HG02943 (cell line): ENCODE measurements around the gene EPN2.
A peak's percentile ranks its signal among the peaks of the same experiment; 100 is the strongest.

Experiments used
- ATAC-seq: cut with Tn5 transposase; IDR thresholded peaks from one replicate; pipeline ENCODE4 v1.9.1; 2021; ENCODE audit warnings: mild to moderate bottlenecking, low read depth, moderate library complexity; ENCODE audit not compliant: unreplicated experiment

Gene EPN2

DNA sequence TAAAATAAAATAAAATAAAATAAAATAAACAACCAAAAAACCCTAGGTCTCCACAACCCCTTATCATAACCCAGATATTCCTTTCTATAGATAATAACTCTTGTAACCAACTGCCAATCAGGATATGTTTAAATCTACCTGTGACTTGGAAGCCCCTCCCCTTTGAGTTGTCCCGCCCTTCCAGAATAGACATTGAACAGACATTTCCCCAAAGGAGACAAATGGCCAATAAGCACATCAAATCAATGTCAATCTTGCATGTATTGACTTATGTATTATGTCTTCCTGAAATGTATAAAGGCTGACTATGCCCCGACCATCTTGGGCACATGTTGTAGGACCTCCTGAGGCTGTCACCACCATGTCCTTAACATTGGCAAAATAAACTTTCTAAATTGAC, 139.6 kb downstream of the EPN2 start:
- no peak for ATAC-seq

DNA sequence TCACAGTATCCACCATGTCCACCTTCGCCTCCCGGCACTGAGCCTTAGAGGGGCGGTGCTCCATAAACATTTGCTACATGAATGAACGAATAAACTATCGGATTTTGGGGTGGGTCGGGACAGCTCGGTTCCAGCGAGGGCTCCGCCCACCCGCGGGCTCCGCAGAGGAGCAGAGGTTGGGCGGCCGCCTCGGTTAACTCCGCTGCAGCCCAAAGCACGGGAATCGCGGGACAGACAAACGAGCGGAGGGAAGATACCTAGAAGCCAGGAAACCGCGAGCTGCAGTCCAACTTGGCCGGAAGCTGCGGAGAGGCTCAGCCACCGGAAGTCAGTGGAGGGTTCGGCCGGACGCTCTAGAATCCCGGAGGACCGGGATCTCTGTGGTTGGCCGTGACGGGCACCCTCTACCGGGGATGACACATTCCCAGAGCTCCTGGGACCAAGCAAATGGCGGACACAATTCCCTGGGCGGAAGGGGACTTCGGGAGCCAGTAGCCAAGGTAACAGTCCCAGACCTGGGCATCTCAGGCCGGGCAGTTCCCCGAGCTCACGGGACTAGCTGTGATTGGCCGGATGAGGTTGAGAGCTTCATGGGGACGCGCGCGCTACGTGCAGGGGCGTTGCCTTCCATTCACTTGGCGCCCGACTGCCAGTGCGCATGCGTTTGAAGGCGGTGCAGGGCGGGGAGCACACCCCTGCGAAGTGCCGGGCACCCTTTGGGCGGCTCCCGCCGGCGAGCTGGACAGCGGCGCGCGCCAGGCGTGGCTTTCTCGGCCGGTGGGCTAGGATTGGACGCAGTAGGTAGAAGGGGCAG, 140.6 kb downstream of the EPN2 start:
- peak; percentile 86 for ATAC-seq

DNA sequence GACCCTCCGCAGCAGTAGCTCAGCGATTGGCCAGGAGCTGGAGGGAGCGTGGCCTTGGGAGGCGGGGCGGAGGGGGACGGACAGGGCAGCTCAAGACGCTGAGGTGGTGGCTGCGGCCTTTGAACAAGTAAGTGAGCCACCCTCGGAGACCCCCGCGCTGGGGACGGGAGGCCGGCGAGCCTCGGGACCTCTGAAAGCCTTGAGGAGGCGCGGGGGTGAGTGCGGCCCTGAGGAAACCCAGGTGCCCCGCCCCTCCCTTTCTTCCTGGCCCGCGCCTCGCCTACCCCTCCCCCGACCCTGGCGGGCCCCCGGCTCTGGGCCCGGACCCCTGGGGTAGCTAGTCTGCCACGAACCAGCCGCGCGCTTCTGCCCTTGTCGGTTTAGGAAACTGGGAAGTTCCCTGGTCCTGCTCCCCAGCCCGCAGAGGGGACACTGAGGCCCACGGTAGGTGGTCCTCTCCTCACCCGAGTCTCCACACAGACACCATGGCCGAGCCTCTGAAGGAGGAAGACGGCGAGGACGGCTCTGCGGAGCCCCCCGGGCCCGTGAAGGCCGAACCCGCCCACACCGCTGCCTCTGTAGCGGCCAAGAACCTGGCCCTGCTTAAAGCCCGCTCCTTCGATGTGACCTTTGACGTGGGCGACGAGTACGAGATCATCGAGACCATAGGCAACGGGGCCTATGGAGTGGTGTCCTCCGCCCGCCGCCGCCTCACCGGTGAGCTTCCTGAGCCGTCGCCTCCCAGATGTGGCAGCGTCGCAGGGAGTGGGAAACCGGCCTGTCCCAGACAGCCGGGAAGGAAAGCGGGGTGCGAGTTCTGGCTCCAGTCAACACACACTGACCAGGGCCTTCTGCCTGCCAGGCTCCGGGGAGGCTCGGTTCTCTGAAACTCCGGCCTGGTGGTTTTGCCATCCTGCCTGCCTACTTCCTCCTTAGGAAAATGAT, 141.5 kb downstream of the EPN2 start, which contains the start of gene MAPK7:
Gene MAPK7, plus strand, starts transcription at position 83 of the 945 bp plus-strand sequence. Its CDS starts 403 bp downstream, at position 486.
- peak; percentile 7 for ATAC-seq

DNA sequence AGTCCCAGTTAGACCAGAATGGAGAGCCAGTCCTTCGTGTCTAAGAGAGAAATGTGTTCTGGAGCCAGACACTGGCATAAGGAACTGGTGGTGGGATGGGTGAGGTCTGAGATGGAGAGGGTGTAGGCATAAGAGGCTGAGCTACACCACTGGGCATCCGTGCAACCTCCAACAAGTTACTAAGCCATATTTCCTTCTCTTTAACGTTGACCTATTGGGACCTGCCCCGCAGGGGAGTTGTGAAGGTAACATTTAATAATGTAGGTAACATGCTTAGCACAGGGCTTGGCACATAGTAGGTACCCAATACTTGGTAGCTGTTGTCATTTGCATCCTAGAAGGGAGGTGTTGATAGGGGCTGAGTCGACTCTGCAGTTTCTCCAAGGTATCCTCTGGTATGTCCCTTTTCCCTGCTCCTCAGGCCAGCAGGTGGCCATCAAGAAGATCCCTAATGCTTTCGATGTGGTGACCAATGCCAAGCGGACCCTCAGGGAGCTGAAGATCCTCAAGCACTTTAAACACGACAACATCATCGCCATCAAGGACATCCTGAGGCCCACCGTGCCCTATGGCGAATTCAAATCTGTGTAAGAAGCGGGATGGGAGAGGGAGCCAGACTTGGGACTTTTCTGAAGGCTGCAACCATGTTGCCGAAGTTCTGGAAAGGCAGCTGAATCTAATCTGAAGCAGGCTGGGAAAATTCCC, 142.3 kb downstream of the EPN2 start:
- ATAC-seq: no peak

DNA sequence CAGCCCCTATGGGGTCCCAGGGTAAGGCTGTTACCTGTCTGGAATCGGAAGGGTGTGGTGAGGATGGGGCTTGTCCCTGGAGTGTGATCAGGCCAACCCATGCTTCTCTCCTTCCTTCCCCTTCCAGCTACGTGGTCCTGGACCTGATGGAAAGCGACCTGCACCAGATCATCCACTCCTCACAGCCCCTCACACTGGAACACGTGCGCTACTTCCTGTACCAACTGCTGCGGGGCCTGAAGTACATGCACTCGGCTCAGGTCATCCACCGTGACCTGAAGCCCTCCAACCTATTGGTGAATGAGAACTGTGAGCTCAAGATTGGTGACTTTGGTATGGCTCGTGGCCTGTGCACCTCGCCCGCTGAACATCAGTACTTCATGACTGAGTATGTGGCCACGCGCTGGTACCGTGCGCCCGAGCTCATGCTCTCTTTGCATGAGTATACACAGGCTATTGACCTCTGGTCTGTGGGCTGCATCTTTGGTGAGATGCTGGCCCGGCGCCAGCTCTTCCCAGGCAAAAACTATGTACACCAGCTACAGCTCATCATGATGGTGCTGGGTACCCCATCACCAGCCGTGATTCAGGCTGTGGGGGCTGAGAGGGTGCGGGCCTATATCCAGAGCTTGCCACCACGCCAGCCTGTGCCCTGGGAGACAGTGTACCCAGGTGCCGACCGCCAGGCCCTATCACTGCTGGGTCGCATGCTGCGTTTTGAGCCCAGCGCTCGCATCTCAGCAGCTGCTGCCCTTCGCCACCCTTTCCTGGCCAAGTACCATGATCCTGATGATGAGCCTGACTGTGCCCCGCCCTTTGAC, 143.5 kb downstream of the EPN2 start:
- no peak for ATAC-seq

DNA sequence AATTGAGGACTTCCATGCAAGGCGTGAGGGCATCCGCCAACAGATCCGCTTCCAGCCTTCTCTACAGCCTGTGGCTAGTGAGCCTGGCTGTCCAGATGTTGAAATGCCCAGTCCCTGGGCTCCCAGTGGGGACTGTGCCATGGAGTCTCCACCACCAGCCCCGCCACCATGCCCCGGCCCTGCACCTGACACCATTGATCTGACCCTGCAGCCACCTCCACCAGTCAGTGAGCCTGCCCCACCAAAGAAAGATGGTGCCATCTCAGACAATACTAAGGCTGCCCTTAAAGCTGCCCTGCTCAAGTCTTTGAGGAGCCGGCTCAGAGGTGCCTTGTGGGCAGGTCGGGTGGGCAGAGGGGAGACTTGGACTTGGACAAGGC, 144.2 kb downstream of the EPN2 start:
- ATAC-seq: no peak

DNA sequence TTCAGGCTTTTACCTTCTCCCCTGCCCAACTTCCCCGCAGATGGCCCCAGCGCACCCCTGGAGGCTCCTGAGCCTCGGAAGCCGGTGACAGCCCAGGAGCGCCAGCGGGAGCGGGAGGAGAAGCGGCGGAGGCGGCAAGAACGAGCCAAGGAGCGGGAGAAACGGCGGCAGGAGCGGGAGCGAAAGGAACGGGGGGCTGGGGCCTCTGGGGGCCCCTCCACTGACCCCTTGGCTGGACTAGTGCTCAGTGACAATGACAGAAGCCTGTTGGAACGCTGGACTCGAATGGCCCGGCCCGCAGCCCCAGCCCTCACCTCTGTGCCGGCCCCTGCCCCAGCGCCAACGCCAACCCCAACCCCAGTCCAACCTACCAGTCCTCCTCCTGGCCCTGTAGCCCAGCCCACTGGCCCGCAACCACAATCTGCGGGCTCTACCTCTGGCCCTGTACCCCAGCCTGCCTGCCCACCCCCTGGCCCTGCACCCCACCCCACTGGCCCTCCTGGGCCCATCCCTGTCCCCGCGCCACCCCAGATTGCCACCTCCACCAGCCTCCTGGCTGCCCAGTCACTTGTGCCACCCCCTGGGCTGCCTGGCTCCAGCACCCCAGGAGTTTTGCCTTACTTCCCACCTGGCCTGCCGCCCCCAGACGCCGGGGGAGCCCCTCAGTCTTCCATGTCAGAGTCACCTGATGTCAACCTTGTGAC, 144.7 kb downstream of the EPN2 start:
- no peak for ATAC-seq

DNA sequence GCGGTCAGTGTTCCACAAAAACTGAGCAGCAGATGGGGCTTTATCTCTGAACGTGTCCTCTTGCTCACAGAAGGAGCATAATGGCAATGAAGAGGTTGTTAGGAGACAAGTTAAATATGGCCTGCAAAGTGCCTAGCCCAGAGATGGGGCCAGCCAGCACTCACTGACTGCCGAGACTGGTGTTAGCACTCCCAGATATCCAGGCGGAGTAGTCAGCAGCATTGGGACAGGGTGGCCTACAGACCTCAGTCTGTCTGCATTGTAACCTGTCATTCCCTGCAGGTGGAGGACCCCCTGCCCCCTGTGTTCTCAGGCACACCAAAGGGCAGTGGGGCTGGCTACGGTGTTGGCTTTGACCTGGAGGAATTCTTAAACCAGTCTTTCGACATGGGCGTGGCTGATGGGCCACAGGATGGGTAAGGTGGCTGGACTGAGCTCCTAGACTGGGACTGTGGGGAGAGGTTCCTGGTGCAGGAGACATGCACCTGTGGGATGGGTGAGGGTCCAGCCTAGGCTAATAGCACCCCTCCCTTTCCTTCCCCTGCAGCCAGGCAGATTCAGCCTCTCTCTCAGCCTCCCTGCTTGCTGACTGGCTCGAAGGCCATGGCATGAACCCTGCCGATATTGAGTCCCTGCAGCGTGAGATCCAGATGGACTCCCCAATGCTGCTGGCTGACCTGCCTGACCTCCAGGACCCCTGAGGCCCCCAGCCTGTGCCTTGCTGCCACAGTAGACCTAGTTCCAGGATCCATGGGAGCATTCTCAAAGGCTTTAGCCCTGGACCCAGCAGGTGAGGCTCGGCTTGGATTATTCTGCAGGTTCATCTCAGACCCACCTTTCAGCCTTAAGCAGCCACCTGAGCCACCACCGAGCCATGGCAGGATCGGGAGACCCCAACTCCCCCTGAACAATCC, 145.6 kb downstream of the EPN2 start:
- ATAC-seq: no peak

DNA sequence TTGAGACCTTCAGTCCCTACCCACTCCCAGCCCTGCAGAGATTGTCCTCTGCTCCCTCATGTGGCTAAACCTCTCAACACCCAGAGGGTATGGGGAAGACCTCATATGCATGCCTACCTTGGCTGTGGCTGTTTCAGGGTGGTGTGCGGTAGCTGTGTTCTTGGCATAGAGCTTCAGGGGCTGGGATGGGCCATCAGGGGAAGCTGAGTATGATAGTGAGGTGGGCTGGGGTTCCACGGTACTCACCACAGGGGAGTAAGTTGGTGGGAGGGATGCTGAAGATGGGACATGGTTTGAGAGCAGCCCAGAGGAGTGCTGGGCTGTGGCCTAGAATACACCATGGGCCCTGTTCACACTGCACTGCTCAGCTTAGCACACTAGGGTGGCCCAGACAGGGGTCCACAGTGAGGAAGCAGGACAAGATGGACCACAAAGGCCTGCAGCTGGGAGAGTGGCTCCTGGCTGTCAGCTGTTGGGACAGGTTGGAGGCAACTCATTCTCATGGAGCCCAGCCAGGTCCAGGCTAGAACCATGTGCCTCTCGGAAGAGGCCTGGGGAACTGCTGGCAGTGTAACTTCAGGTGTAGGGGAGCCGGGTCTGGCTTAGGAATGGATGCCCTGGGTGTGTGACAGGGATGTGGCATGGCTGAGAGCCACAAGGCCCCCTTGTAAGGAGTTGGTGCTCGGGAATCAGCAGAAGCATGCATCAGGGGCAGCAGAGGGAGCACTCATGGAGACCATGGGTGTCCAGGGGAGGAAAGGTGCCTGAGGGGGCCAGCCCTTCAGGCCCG, 146.7 kb downstream of the EPN2 start:
- ATAC-seq: no peak

DNA sequence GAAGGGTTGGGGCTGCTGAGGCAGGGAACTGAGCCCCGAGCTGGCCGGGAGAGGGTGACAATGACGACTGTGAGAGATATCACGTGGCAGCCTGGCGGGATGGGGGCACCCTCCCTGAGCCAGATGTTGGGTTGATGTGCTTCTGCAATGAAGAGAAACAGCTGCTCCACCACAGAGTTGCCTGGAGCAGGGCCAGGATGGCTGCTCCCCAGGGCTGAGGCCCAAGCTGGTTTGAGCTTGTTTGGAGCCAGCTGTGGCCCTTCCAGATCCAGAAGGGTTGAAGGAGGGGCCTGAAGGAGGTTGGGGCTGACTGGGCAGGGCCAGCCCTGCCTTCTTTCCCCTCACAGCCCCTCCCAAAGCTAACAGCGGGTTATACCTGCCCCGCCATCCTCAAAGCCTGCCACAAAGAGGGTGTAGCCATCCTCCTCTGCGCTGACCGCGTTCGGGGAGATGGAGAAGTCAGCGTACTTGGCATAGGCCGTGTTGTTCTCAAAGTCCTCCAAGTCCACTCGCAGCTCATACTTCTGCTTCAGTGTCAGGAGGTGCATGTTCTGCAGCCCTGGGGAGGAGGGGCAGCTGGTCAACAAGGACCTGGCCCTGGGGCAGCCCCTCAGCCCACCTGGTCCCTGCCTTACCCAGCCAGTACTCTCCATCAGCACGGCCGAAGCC, 147.7 kb downstream of the EPN2 start:
- no peak for ATAC-seq

DNA sequence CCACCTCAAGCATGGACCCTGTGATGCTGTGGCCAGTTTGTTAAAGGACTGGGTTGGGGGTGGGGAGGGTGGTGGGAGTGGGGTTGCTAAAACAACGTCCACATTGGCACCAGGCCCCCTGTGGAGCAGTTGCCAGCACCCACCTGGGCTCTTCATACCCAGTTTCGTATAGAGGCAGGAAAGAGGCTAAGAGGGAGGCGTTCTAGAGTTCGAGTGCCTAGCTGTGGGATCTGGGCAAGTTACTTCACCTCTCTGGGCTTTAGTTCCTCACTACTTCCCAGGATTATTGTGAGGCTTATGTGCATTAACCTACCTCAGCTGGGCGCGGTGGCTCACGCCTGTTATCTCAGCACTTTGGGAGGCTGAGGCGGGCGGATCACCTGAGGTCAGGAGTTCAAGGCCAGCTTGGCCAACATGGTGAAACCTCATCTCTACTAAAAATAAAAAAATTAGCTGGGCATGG, 148.4 kb downstream of the EPN2 start:
- no peak for ATAC-seq
